SK-N-SH (cell line): Measurements from ENCODE around the gene MS4A14. TPM values are rescaled to one million over a fixed set of nuclear protein-coding genes. Genes with fewer than 3 reads are reported as not detected.

ENCODE experiments used
- CTCF ChIA-PET: fragments of 300-600, 350-600 bp; formaldehyde crosslinking; extraction: SDS; loops from one replicate; lab custom pipeline; 2021; lab: Yijun Ruan, JAX
- POLR2A ChIA-PET: fragments of 350-600 bp; sonication (Branson Sonifier 250); formaldehyde crosslinking; extraction: SDS; loops from one replicate; lab custom pipeline; 2020; ENCODE audit warnings: antibody characterized with exemption, inconsistent platforms; lab: Yijun Ruan, JAX
- DNase-seq: peaks from one replicate; pipeline ENCODE4 v3.0.0; 2012
- H2AFZ ChIP-seq: fragments of 200-600 bp; sonication (generic); 2 replicates; pipeline ENCODE4 v1.8.1; 2016; ENCODE audit warnings: antibody characterized with exemption, mild to moderate bottlenecking, low read depth
- H3F3A ChIP-seq: fragments of 200-600 bp; sonication (generic); replicated peaks from 2 replicates; pipeline ENCODE3; 2016; ENCODE audit warnings: antibody characterized with exemption, mild to moderate bottlenecking; ENCODE audit not compliant: insufficient read depth
- H3K27ac ChIP-seq, 2 experiments: fragments of 200-500 bp in 1 of 2; fragments of 200-600 bp in 1 of 2; sonication (Bioruptor generic) in 1 of 2; sonication (generic), shearing (Covaris generic) in 1 of 2; 2 replicates each; pipeline versions ENCODE4 v1.5.1 to v1.6.1; 2014 to 2016; ENCODE audit warnings: low read depth in 2 of 2, inconsistent platforms in 1 of 2, low read length in 1 of 2, mild to moderate bottlenecking in 1 of 2, mixed read lengths in 1 of 2
- H3K27me3 ChIP-seq: fragments of 200-600 bp; sonication (generic), shearing (Covaris generic); 2 replicates; pipeline ENCODE4 v1.6.1; 2016; ENCODE audit warnings: mixed run types; ENCODE audit not compliant: insufficient read depth
- H3K36me3 ChIP-seq, 2 experiments: fragments of 200-500 bp in 1 of 2; fragments of 200-600 bp in 1 of 2; sonication (Bioruptor generic) in 1 of 2; sonication (generic) in 1 of 2; replicated peaks in 1 of 2; 2 replicates each; pipeline versions ENCODE3 to v1.5.1; 2014 to 2016; ENCODE audit warnings: low read length in 1 of 2, mild to moderate bottlenecking in 1 of 2; ENCODE audit not compliant: insufficient read depth in 2 of 2, control insufficient read depth in 1 of 2
- H3K4me1 ChIP-seq, 2 experiments: fragments of 200-500 bp in 1 of 2; fragments of 200-600 bp in 1 of 2; sonication (Bioruptor generic) in 1 of 2; sonication (generic), shearing (Covaris generic) in 1 of 2; 2 replicates each; pipeline versions ENCODE4 v1.5.1 to v1.6.1; 2014 to 2016; ENCODE audit warnings: low read depth in 1 of 2, low read length in 1 of 2, mixed run types in 1 of 2; ENCODE audit not compliant: insufficient read depth in 2 of 2, control insufficient read depth in 1 of 2
- H3K4me2 ChIP-seq: fragments of 200-600 bp; sonication (generic), shearing (Covaris generic); 2 replicates; pipeline ENCODE4 v1.6.1; 2017; ENCODE audit warnings: mixed run types
- H3K4me3 ChIP-seq, 2 experiments: fragments of 200-500 bp in 1 of 2; fragments of 200-600 bp in 1 of 2; sonication (Bioruptor generic) in 1 of 2; sonication (generic), shearing (Covaris generic) in 1 of 2; 2 replicates each; pipeline versions ENCODE4 v1.5.1 to v1.8.1; 2014 to 2016; ENCODE audit warnings: low read depth in 2 of 2, inconsistent platforms in 1 of 2, low read length in 1 of 2, mild to moderate bottlenecking in 1 of 2, mixed read lengths in 1 of 2, moderate library complexity in 1 of 2
- H3K79me2 ChIP-seq: fragments of 200-600 bp; sonication (generic); 2 replicates; pipeline ENCODE4 v1.8.1; 2017; ENCODE audit warnings: mild to moderate bottlenecking; ENCODE audit not compliant: insufficient read depth
- H3K9ac ChIP-seq: fragments of 200-600 bp; sonication (generic); 2 replicates; pipeline ENCODE4 v1.6.1; 2017; ENCODE audit warnings: mixed run types
- H3K9me2 ChIP-seq: fragments of 200-600 bp; sonication (generic); 2 replicates; pipeline ENCODE4 v1.6.1; 2017; ENCODE audit warnings: mixed run types
- H3K9me3 ChIP-seq: fragments of 200-600 bp; sonication (generic); 2 replicates; pipeline ENCODE4 v1.6.1; 2017; ENCODE audit warnings: mixed run types, mild to moderate bottlenecking, moderate library complexity
- H4K20me1 ChIP-seq: fragments of 200-600 bp; sonication (generic); 2 replicates; pipeline ENCODE4 v1.6.1; 2017; ENCODE audit warnings: mild to moderate bottlenecking, mixed run types; ENCODE audit not compliant: insufficient read depth
- CHD2 ChIP-seq: fragments of 150-350 bp; IDR thresholded peaks from 2 replicates; pipeline ENCODE4 v1.6.1; 2018; ENCODE audit warnings: low read length; ENCODE audit not compliant: partially characterized antibody
- EP300 ChIP-seq, 2 experiments: IDR thresholded peaks; 2 replicates each; pipeline versions ENCODE4 v1.4.0 to v1.6.1; 2012; ENCODE audit warnings: borderline replicate concordance in 1 of 2, low read depth in 1 of 2, low read length in 1 of 2
- FOXJ3 ChIP-seq: sonication (generic); formaldehyde crosslinking; IDR thresholded peaks from 2 replicates; pipeline ENCODE4 v1.5.1; 2020; ENCODE audit warnings: mild to moderate bottlenecking, missing genetic modification reagents
- GABPA ChIP-seq: IDR thresholded peaks from 2 replicates; pipeline ENCODE4 v1.4.0; 2012; ENCODE audit warnings: low read depth, mild to moderate bottlenecking
- GATA2 ChIP-seq: sonication (generic); formaldehyde crosslinking; IDR thresholded peaks from 2 replicates; pipeline ENCODE4 v1.5.0; 2020; ENCODE audit warnings: mild to moderate bottlenecking, missing genetic modification reagents
- JUND ChIP-seq: IDR thresholded peaks from 2 replicates; pipeline ENCODE4 v1.4.0; 2012
- MAX ChIP-seq: IDR thresholded peaks from 2 replicates; pipeline ENCODE4 v1.4.0; 2012; ENCODE audit warnings: low read depth
- MEF2A ChIP-seq: IDR thresholded peaks from 2 replicates; pipeline ENCODE4 v1.4.0; 2012; ENCODE audit warnings: low read depth, borderline replicate concordance
- NFIC ChIP-seq: IDR thresholded peaks from 2 replicates; pipeline ENCODE4 v1.4.0; 2012; ENCODE audit warnings: borderline replicate concordance
- NRF1 ChIP-seq: IDR thresholded peaks from 2 replicates; pipeline ENCODE4 v1.6.1; 2012; ENCODE audit warnings: low read depth, mild to moderate bottlenecking, low read length
- PBX3 ChIP-seq: IDR thresholded peaks from 2 replicates; pipeline ENCODE4; 2012
- POLR2AphosphoS5 ChIP-seq: IDR thresholded peaks from 2 replicates; pipeline ENCODE4 v1.6.1; 2012; ENCODE audit warnings: low read depth, low read length
- RXRA ChIP-seq: IDR thresholded peaks from 2 replicates; pipeline ENCODE4 v1.4.0; 2012; ENCODE audit warnings: low read depth, mild to moderate bottlenecking, borderline replicate concordance
- SMC3 ChIP-seq: IDR thresholded peaks from 2 replicates; pipeline ENCODE4 v1.6.1; 2012; ENCODE audit warnings: low read depth, low read length, improper control_type of control experiment
- TCF12 ChIP-seq: IDR thresholded peaks from 2 replicates; pipeline ENCODE4 v1.4.0; 2012
- TEAD4 ChIP-seq: IDR thresholded peaks from 2 replicates; pipeline ENCODE4 v1.4.0; 2012; ENCODE audit warnings: mild to moderate bottlenecking, borderline replicate concordance; ENCODE audit not compliant: insufficient read depth
- USF1 ChIP-seq: IDR thresholded peaks from 2 replicates; pipeline ENCODE4 v1.4.0; 2012; ENCODE audit warnings: low read depth, borderline replicate concordance
- USF2 ChIP-seq: fragments of 150-350 bp; IDR thresholded peaks from 2 replicates; pipeline ENCODE4 v1.6.1; 2017; ENCODE audit warnings: antibody characterized with exemption, low read length, low read depth, borderline replicate concordance
- WGBS: methylation state at CpG from one replicate; pipeline ENCODE4 v1.1.6; 2017; ENCODE audit warnings: low lambda C conversion rate; 5-methylcytosine and 5-hydroxymethylcytosine counted together
- polyA plus RNA-seq, 3 experiments: library from polyadenylated mRNA; depleted of rRNA; stranded (reverse); fragments of >200 nt; gene quantifications; 2 replicates each; pipeline ENCODE4 v1.2.3, GENCODE V29; 2012

The MS4A14 gene
- polyA plus RNA-seq, 1 of the 3 experiments (the other 2 are of a cell fraction) = not detected

- TF ChIP-seq GATA2 (no peak), MEF2A (no peak), GABPA (no peak)
Observed at GRCh38 chr11:60429272-60429671, 33.0 kb downstream of the MS4A14 start, which contains the start of gene MS4A5 (continued).

- Histone ChIP-seq H3F3A (no peaks in the 10 kb centered on the region), H3K4me1 (no peaks in the 10 kb centered on the region), H3K27ac (no peak overlapping the region), H3K27me3 (peaks cover 6% of the 10 kb centered on the region; the same call in 1 of the 2 replicates), H2AFZ (no peak overlapping the region), H3K9me2 (no peaks in the 10 kb centered on the region), H3K36me3 (no peaks in the 10 kb centered on the region), H3K9me3 (no peaks in the 10 kb centered on the region), H4K20me1 (no peaks in the 10 kb centered on the region), H3K4me2 (no peak overlapping the region), H3K9ac (no peak overlapping the region), H3K4me3 (no peak overlapping the region), H3K79me2 (no peaks in the 10 kb centered on the region)
- ChIA-PET POLR2A (no interaction called here), CTCF (no interaction called here)
- WGBS = 5% methylated on average over 2 of the region's 2 CpGs
- no peak for DNase-seq
- TF ChIP-seq NRF1 (no peak), MAX (no peak), JUND (no peak), USF1 (no peak), NFIC (no peak), EP300 (IDR thresholded peaks at IDR 0.05; ENCODE audit: borderline replicate concordance in 1 of 2, low read depth in 1 of 2, low read length in 1 of 2) (no peak), TEAD4 (no peak), POLR2AphosphoS5 (no peak), SMC3 (no peak), RXRA (no peak)
Observed at GRCh38 chr11:60431251-60431650, 35.0 kb downstream of the MS4A14 start.

- H3K9me3 ChIP-seq = no peaks in the 10 kb centered on the region
- DNase-seq = no peak
- H2AFZ ChIP-seq = no peak overlapping the region
- no peak overlapping the region for H3K27ac ChIP-seq
- TF ChIP-seq SMC3 = no peak
- TF ChIP-seq CHD2 = no peak
- no peak for TF ChIP-seq JUND
- TF ChIP-seq NRF1 = no peak
- TF ChIP-seq USF2 = no peak
- TF ChIP-seq FOXJ3 (CRISPR knock-in tag) = no peak
- TF ChIP-seq PBX3 = no peak
- TF ChIP-seq EP300 (IDR thresholded peaks at IDR 0.05; ENCODE audit: borderline replicate concordance in 1 of 2, low read depth in 1 of 2, low read length in 1 of 2) = no peak
- TF ChIP-seq POLR2AphosphoS5 = no peak
- no peak for TF ChIP-seq RXRA
- TF ChIP-seq TCF12 = no peak
- TF ChIP-seq NFIC = no peak
- no peak overlapping the region for H3K4me3 ChIP-seq
- no peaks in the 10 kb centered on the region for H4K20me1 ChIP-seq
- no peaks in the 10 kb centered on the region for H3K4me1 ChIP-seq
- H3K4me2 ChIP-seq = no peak overlapping the region
- peaks cover 6% of the 10 kb centered on the region; the same call in 1 of the 2 replicates for H3K27me3 ChIP-seq
- H3K9me2 ChIP-seq = no peaks in the 10 kb centered on the region
- WGBS = 3% methylated on average over 4 of the region's 4 CpGs
- no peaks in the 10 kb centered on the region for H3K36me3 ChIP-seq
- POLR2A ChIA-PET = no interaction called here
- H3K9ac ChIP-seq = no peak overlapping the region
- CTCF ChIA-PET = no interaction called here
- no peaks in the 10 kb centered on the region for H3K79me2 ChIP-seq
- no peaks in the 10 kb centered on the region for H3F3A ChIP-seq
Observed at GRCh38 chr11:60433401-60433800, 37.1 kb downstream of the MS4A14 start.
